Activated CD4-positive, CD25-positive, alpha-beta regulatory T cell treated with anti-CD3 and anti-CD28 coated beads, Interleukin-2, amount 50 U/mL, for 16 hours (primary cell): ENCODE measurements around the gene RAB7B.

ENCODE experiments used
- DNase-seq: peaks from one replicate; pipeline ENCODE4 v3.0.0-alpha.2; 2020; ENCODE audit warnings: low read depth, low spot score

The RAB7B gene

DNA sequence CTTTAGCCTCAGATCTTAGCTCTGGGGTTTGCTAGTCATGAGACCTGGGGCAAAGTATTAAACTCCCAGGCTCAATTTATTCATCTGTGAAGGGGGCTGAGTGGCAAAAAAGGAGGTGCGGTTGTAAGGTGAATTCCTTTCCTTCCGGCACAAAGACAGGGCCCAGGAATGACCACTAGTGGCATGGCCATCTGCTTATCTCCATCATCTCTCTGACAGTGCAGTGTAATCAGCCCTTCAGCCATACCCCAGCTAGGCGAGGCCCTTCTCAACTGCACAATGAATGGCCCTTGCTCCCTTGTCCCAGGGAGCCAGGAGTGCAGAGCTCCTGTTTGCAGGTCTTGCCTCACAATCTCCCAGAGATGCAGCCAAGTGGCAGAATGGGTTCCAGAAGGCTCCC, 54.3 kb downstream of the RAB7B start:
- no peak for DNase-seq

- DNase-seq, result no peak
These were observed 55.2 kb downstream of the RAB7B start for GRCh38 chr1:205948039-205948438.

DNA sequence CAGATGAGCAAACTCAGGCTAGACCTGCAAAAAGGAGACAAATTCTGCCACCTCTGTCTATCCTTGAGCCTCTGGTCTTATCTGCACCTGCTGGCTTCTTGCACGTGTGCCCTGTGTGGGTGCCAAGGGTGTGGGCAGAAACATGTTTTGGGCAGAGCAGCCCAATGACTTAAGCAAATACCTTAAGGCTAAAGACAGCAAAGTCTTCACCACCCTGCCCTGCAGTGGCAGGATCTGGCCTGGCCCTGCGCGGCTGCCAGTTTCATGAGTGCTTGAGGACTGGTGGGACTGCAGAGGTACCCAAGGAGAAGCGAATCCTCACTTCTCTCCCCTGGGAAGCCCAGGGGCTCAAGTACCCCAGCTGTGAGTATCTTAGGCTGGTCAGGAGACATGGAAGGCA, 56.2 kb downstream of the RAB7B start:
- no peak for DNase-seq

DNA sequence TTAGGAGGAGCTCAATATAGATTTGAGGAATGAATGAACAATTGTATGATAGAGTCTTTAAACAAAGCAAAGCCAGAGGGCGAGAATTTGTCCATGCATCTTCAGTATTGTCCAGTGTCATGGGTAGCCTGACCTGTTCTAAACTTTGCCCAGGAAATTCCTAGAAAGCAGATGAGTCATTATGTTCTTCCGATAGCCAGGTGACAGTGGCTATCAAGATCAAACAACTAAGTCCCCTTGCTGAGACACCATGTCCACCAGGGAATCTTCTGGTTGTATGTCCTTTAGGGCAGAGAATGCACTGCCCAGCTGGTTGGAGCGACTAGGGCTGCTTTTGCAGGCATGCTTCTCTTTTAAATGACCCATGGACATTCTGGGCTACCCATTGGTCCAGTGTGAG, 58.1 kb downstream of the RAB7B start:
- no peak for DNase-seq

DNA sequence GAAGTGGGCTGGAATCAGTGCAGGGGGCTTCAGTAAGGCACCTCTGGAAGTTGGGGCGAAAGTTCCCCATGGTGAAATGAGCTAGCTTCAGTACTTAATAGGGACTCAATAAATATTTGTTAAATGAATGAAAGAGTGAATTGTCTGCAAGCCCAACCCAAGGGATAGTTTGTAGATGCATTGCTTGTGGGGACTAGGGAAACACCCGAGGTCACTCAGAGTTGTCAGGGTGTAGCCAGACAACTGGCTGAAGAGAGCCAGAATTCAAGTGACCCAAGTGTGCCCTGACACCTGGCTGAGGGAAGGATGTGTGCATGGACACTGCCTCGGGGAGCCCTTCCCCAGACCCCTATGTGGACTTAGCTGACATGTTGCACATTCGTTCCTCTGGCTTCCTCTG, 58.7 kb downstream of the RAB7B start:
- DNase-seq, result no peak

- DNase-seq, result no peak
These were observed 60.0 kb downstream of the RAB7B start, which contains the start of gene SLC26A9 for GRCh38 chr1:205943245-205943644. Gene SLC26A9, minus strand, starts transcription at chr1:205943456. Its CDS starts 7,636 bp downstream, at chr1:205935820.

DNA sequence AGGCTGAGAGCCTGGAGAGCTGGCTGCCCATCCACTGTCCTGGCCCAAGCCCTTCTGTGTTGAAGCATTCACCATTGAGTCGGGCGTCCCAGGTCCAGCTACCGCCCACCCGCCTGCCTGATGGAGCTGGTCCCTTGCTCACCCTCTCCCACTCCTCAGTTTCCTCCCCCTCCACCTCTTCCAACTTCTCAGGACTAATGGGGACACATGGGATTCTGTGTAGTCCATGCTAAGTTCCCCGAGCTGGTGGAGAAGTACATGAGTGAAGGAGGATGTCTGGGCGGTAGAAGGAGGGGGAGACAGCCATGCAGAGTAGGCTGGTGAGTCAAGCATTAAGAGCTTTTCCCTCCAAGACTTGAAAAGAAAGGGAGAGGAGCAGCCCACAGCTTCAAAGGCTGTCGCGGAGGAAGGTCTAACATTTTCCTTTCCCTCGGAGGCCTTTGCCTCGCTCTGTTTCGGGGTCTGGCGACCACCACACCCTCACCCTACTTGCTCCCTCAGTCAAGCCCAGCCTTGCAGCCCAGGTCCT, 60.5 kb downstream of the RAB7B start:
- no peak for DNase-seq

DNA sequence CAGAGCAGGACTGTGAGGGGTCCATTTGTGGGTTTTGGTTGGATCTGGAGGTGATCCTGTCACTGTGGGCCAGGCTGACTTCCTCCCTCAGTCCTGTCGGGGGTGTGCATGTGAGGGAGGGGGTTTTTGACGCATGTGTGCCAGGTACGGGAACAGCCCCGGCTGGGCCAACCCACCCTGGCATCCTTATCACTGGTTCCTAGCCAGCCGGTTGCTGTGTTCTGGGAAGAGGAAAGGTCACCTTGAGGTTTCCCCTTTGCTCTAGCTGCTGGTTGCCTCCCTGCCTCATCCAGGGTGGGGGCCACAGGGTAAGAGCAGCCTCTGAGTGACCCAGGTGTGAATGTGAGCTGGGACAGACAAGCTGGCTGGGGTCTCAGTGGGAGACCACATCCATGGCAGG, 62.5 kb downstream of the RAB7B start:
- no peak for DNase-seq

DNA sequence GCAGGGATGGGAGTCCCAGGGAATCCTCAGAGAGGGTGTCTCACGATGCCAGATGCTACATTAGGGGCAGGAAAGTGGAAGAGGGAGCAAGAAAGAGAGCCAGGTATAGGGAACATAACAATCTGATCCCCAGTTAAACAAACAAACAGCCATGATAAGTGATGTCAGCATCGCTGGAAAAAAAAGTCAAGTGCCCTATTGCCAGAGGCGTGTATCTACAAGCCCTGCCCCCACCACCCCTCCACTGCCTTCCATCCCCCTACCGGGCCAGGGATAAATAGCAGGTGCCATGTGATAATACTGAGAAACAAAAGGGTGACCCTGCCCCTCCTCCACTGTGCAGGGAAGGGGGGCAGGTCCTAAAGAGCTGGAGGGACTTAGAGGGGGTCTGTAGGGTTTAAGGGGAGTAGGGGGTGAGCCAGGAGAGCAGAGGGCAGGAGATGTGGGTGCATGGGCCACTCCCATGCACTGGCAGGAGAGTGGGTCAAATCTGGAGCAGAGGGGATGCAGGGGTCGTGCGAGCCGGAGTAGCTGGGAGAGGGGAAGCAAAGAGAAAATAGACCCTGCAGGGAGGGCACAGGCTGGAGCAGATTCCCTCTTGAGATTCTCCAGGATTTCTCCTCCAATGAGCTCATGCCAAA, 63.4 kb downstream of the RAB7B start:
- no peak for DNase-seq

- no peak for DNase-seq
These were observed 64.5 kb downstream of the RAB7B start for GRCh38 chr1:205938682-205939081.

DNA sequence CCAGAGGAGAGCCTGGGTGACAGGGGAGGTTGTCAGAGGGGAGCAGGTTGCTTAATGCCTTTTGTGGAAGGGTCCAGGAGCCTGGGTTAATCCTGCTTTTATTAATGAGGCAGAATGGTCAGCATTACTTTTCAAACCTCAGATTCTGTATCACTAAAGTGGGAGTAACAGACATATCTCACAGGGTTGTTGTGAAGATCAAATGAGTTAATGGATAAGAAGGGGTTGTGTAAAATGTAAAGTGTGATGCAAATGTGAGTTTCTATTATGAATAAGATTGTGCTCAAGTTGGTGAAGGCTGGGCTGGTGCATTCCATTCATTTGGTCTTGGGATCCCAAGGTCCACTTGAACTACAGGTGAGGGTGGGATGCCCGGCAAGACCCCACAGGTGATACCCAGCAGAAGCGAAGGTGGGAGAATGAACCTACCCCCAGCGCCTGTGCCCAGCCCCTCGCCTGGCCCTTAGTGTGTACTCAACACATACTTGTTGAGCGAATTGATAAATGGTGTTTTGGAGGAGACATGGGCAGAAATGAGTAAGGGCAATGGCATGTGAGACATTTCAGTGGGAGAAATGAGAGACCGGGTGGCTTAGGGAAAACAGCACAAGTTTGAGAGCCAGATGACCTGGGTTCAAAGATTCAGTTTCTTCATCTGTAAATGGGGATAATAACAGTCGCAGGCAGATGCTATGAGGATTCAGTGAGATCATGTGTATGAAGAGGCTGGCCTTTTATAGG, 66.2 kb downstream of the RAB7B start:
- no peak for DNase-seq

DNA sequence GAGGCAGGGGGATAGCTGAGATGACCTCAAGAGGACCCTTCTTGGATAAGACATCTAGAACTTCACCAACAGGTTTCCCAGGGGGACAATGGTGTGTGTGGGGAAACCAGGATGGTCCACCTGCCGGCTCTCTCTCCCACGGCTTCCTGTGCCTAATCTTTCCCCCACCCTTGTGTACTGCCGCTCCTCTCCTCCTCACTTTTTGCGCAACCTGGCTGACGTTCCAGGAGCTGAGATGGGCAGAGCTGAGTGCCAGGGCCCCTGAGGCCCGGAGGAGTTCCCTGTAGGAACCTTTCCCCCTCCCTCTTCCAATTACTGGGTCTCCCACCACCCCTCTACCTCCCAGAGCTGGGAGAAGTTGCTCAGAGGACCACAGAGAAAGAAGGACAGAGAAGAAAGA, 66.9 kb downstream of the RAB7B start:
- DNase-seq, result no peak

DNA sequence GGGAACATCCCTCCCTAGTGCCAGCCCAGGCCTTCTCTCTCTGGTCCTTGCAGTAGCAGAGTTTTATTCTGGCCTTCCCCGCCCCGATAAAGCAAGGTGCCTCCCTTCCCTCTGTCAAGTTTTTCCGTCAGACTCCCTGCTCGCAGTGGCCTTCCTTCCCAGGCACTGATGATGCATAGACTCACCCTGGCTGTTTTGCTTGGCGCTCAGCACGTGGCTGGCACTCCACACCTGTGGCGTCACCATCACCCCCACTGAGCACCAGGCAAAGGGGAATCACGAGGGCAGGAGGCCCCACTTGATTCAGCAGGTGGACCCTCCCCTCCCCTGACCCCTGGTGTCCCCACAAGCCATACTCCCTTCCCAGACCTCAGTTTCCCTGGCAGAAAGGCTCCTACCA, 67.3 kb downstream of the RAB7B start:
- no peak for DNase-seq

DNA sequence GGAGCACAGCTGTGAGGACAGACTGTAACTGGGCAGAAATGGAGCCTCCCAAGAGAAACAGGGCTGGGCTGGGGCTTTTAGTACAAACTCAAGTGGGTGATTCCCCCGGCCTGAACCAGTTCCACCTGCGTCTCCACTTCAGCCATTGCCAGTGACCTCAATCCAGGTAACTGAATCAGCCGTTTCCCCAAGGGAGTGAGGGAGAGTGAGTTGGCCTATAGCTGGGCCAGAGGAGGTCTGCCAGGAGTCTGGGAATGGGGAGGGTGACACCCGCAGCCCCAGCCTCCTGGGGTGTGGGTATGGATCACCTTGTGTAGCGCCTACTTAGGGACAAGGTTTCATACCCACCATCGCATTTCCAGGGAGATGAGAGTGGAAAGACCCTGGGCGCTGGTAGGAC, 68.4 kb downstream of the RAB7B start:
- DNase-seq, result no peak

- no peak for DNase-seq
These were observed 69.2 kb downstream of the RAB7B start for GRCh38 chr1:205933671-205934618.

GRCh38 chr1:205932776-205933175, 70.4 kb downstream of the RAB7B start:
- no peak for DNase-seq

DNA sequence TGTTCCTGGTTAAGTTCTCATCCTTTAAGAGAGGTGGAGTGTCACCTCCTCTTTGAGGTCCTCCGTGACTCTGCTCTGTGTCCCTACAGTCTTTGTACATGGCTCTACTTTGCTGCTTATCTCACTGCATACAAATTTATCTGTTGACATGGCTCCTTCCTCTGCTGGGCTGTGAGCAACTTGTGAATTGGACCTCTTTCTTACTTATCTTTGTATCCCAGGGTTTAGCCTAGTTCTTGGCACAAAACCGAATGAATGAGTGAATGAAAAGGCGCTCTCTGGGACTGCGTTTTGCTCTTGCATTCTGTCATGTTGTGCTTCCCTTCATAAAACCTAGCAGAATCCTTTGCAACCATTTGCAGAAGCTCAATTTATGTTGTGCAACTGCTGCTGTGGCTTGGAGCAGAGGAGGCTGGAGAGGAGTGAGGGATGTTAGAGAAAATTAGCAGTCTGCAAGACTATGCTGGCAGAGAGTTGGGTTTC, 72.4 kb downstream of the RAB7B start:
- DNase-seq, result no peak

DNA sequence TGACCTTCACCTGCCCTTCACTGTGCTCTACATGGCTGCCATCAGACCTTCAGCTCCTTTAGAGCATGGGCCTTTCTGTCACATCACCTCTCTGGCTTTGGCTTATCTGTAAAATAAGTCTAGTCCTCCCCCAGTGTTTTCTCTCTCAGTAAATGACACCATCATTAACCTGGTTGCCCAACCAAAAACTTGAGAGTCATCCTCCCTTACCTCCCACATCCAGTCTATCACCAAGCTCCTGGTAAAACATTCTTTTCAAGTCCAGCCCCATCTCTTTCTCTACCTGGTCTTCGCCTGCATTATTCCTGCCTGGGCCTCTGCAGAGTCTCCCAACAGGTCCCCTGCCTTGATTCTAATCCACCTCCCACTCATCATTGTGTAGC, 73.0 kb downstream of the RAB7B start:
- DNase-seq, result no peak

GRCh38 chr1:205929496-205930194, 73.5 kb downstream of the RAB7B start:
- no peak for DNase-seq

DNA sequence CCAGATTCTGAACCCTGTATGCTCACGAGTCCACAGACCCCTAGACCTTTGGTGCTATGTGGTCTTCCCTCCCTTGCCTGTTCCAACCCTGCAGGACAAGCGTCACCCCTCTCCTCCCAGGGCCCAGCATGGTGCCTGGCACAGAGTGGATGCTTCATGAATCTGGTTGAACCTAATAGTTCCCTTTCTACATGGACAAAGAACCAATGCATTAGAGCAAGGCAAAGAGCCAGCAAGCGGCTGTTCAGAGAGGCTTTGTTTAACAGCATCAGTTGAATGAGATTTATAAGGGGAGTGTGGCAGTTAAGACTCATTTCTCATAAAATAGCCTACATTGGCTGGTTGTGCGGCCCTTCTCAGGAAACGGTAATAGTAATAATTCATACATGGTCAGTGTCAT, 74.9 kb downstream of the RAB7B start:
- no peak for DNase-seq

DNA sequence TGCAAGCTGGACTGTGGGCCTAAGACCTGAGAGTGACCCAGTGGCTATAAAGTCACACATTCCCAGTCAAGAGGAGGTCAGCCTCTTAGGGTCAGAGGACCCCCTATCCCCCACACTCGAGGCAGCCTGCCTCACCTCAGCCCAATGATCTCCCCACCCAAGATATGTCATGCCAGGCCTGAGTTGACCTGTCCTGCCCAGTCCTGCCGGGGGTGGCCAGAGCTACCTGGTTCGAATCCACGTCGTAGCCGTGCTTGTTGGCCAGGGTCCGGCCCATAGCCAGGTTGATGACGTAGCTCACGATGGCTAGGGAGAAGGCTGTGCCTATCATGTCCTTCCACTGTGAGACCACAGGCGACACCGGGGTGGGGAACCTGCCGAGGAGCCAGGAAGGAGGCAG, 75.5 kb downstream of the RAB7B start:
- DNase-seq, result no peak
